HG03439 (cell line): ENCODE results near the gene BCAS3.

Experiments used
- ATAC-seq: cut with Tn5 transposase; IDR thresholded peaks from one replicate; pipeline ENCODE4 v1.9.1; 2021; ENCODE audit warnings: mild to moderate bottlenecking, moderate library complexity; ENCODE audit not compliant: unreplicated experiment

The BCAS3 gene

GRCh38 chr17:61323909-61324868 is 646.5 kb downstream of the BCAS3 start:
- no peak for ATAC-seq

GRCh38 chr17:61324950-61325349 is 647.3 kb downstream of the BCAS3 start:
- ATAC-seq: no peak

- no peak for ATAC-seq
These were observed 647.9 kb downstream of the BCAS3 start for GRCh38 chr17:61325382-61326073.

- no peak for ATAC-seq
These were observed 648.7 kb downstream of the BCAS3 start for GRCh38 chr17:61326330-61326729.

GRCh38 chr17:61328351-61328750 is 650.7 kb downstream of the BCAS3 start:
- ATAC-seq: no peak

- no peak for ATAC-seq
These were observed 652.8 kb downstream of the BCAS3 start for GRCh38 chr17:61330174-61331150.

- ATAC-seq: no peak
These were observed 653.5 kb downstream of the BCAS3 start for GRCh38 chr17:61331178-61331577.

GRCh38 chr17:61331886-61332285 is 654.2 kb downstream of the BCAS3 start:
- no peak for ATAC-seq

GRCh38 chr17:61333136-61333535 is 655.5 kb downstream of the BCAS3 start:
- ATAC-seq: no peak

GRCh38 chr17:61334673-61335072 is 657.0 kb downstream of the BCAS3 start:
- no peak for ATAC-seq

GRCh38 chr17:61335105-61335844 is 657.6 kb downstream of the BCAS3 start:
- ATAC-seq: no peak

GRCh38 chr17:61335845-61336655 is 658.4 kb downstream of the BCAS3 start:
- ATAC-seq: no peak

- no peak for ATAC-seq
These were observed 659.6 kb downstream of the BCAS3 start for GRCh38 chr17:61337290-61337689.

- no peak for ATAC-seq
These were observed 660.5 kb downstream of the BCAS3 start for GRCh38 chr17:61338000-61338798.

- no peak for ATAC-seq
These were observed 661.3 kb downstream of the BCAS3 start for GRCh38 chr17:61338874-61339478.

- no peak for ATAC-seq
These were observed 663.0 kb downstream of the BCAS3 start for GRCh38 chr17:61340431-61341209.

- ATAC-seq: no peak
These were observed 665.9 kb downstream of the BCAS3 start for GRCh38 chr17:61343576-61343975.
